Endothelial cell of umbilical vein (primary cell): ENCODE results near the gene PEX19. TPM values are rescaled to one million over a fixed set of nuclear protein-coding genes. Genes with fewer than 3 reads are reported as not detected.

ENCODE experiments used
- BruUV-seq: library from RNA; stranded (reverse); fragments of 400-500 nt; replicated peaks from 2 replicates; lab custom pipeline; 2021; lab: Mats Ljungman, UMichigan
- CTCF ChIA-PET: fragments of 300-600, 350-600 bp; sonication (Branson Sonifier 250); formaldehyde crosslinking; loops from one replicate; lab custom pipeline; 2021; ENCODE audit warnings: antibody characterized with exemption, inconsistent platforms; lab: Charles Lee
- POLR2A ChIA-PET: fragments of 300-600, 350-600 bp; sonication (Branson Sonifier 250); formaldehyde crosslinking; loops from one replicate; lab custom pipeline; 2021; ENCODE audit warnings: antibody characterized with exemption, inconsistent platforms; lab: Charles Lee
- DNase-seq: peaks from one replicate; pipeline ENCODE4 v3.0.0-alpha.2; 2011; ENCODE audit warnings: low read depth, low spot score
- FAIRE-seq: peaks from 2 replicates; lab custom pipeline; 2011; peaks lifted over from hg19 to GRCh38; lab: Jason Lieb, UNC
- H2AFZ ChIP-seq: 2 replicates; pipeline ENCODE4 v1.6.0; 2012; ENCODE audit warnings: low read depth, low read length, control low read depth, inconsistent platforms
- H3K27ac ChIP-seq: 2 replicates; pipeline ENCODE4 v1.5.1; 2011; ENCODE audit warnings: low read depth, mild to moderate bottlenecking, control low read depth, low read length, moderate library complexity; ENCODE audit not compliant: insufficient read depth
- H3K27me3 ChIP-seq, 2 experiments: 2 replicates each; pipeline versions ENCODE4 v1.6.0 to v1.6.1; 2011; ENCODE audit warnings: low read length in 2 of 2, mixed read lengths in 1 of 2; ENCODE audit not compliant: control insufficient read depth in 2 of 2, insufficient read depth in 2 of 2
- H3K36me3 ChIP-seq, 2 experiments: 2 replicates in 1 of 2; 3 replicates in 1 of 2; pipeline ENCODE4 v1.5.1; 2011; ENCODE audit warnings: low read length in 2 of 2, mild to moderate bottlenecking in 1 of 2, moderate library complexity in 1 of 2; ENCODE audit not compliant: control insufficient read depth in 2 of 2, insufficient read depth in 2 of 2; ENCODE audit errors: extremely low read depth in 1 of 2
- H3K4me1 ChIP-seq: 3 replicates; pipeline ENCODE4 v1.5.1; 2011; ENCODE audit warnings: mild to moderate bottlenecking, low read length; ENCODE audit not compliant: control insufficient read depth, insufficient read depth; ENCODE audit errors: extremely low read depth
- H3K4me2 ChIP-seq: 2 replicates; pipeline ENCODE4 v1.6.1; 2011; ENCODE audit warnings: low read length, control low read depth, mixed read lengths; ENCODE audit not compliant: insufficient read depth
- H3K4me3 ChIP-seq, 3 experiments: fragments of 200-600 bp in 1 of 3; sonication (generic), shearing (Covaris generic) in 1 of 3; replicated peaks in 1 of 3; 2 replicates each; pipeline ENCODE4 v1.5.1; 2011 to 2016; ENCODE audit warnings: control low read depth in 3 of 3, low read length in 3 of 3, mild to moderate bottlenecking in 2 of 3, inconsistent platforms in 1 of 3, low read depth in 1 of 3, moderate library complexity in 1 of 3; ENCODE audit not compliant: insufficient read depth in 1 of 3
- H3K79me2 ChIP-seq: 2 replicates; pipeline ENCODE4 v1.6.0; 2012; ENCODE audit warnings: low read length, inconsistent platforms; ENCODE audit not compliant: control insufficient read depth, insufficient read depth
- H3K9ac ChIP-seq: replicated peaks from 2 replicates; pipeline ENCODE3; 2011; ENCODE audit warnings: low read length, control low read depth; ENCODE audit not compliant: insufficient read depth; ENCODE audit errors: extremely low read depth
- H3K9me1 ChIP-seq: replicated peaks from 3 replicates; pipeline ENCODE4 v1.6.0; 2011; ENCODE audit warnings: mild to moderate bottlenecking, low read length; ENCODE audit not compliant: control insufficient read depth, insufficient read depth; ENCODE audit errors: extremely low read depth
- H3K9me3 ChIP-seq: replicated peaks from 2 replicates; pipeline ENCODE4 v1.5.1; 2012; ENCODE audit warnings: low read length, inconsistent platforms; ENCODE audit not compliant: control insufficient read depth, insufficient read depth
- H4K20me1 ChIP-seq: replicated peaks from 2 replicates; pipeline ENCODE3; 2011; ENCODE audit warnings: mild to moderate bottlenecking, low read length; ENCODE audit not compliant: control insufficient read depth, insufficient read depth; ENCODE audit errors: extremely low read depth
- EZH2 ChIP-seq: IDR thresholded peaks from 2 replicates; pipeline ENCODE4 v1.6.1; 2012; ENCODE audit warnings: borderline replicate concordance, low read depth, mild to moderate bottlenecking, moderate library complexity, low read length, inconsistent platforms; ENCODE audit not compliant: severe bottlenecking
- FOS ChIP-seq: IDR thresholded peaks from 2 replicates; pipeline ENCODE4 v1.6.1; 2011; ENCODE audit warnings: mild to moderate bottlenecking, low read length, moderate library complexity, borderline replicate concordance; ENCODE audit not compliant: insufficient read depth
- GATA2 ChIP-seq: IDR thresholded peaks from 2 replicates; pipeline ENCODE4 v1.7.0; 2011; ENCODE audit warnings: low read depth, mild to moderate bottlenecking, moderate library complexity, mixed read lengths, low read length; ENCODE audit not compliant: insufficient read length, insufficient read depth
- JUN ChIP-seq: IDR thresholded peaks from 2 replicates; pipeline ENCODE4 v1.6.1; 2011; ENCODE audit warnings: borderline replicate concordance, low read depth; ENCODE audit not compliant: insufficient read length, insufficient read depth
- MYC ChIP-seq: IDR thresholded peaks from one replicate; pipeline ENCODE4 v1.6.1; 2011; ENCODE audit warnings: mild to moderate bottlenecking, low read depth, low read length
- POLR2A ChIP-seq: IDR thresholded peaks from 2 replicates; pipeline ENCODE4 v1.6.1; 2012; ENCODE audit warnings: low read depth, mild to moderate bottlenecking, control low read depth, low read length
- POLR2AphosphoS5 ChIP-seq: IDR thresholded peaks from 2 replicates; pipeline ENCODE4 v1.6.1; 2012; ENCODE audit warnings: low read depth, mild to moderate bottlenecking, control low read depth, low read length, moderate library complexity; ENCODE audit not compliant: insufficient read depth
- dilution Hi-C: fragments of 300-500 bp; cut with MboI; formaldehyde crosslinking; loops from one replicate; pipeline ENCODE4 v1.15.0; 2019; ENCODE audit warnings: low sequenced_read_pairs; ENCODE audit not compliant: extremely low pct_ligation_motif_present
- intact Hi-C: fragments of 100-400 bp; cut with micrococcal nuclease; formaldehyde crosslinking; loops from one replicate; pipeline ENCODE4 v1.10.0; 2022
- polyA plus RNA-seq, 4 experiments: library from polyadenylated mRNA; depleted of rRNA in 3 of 4; stranded (reverse) in 3 of 4; unstranded in 1 of 4; fragments of >200 nt; gene quantifications; 2 replicates each; pipeline versions ENCODE4 v1.2.1 to v1.2.3, GENCODE V29; 2011 to 2012; ENCODE audit warnings: missing spikeins in 1 of 4
- total RNA-seq: library from RNA; stranded (reverse); gene quantifications from 2 replicates; pipeline ENCODE4 v1.2.3, GENCODE V29; 2021
- TF ChIP-seq, protein P1 (sequence below), 2 donors: IDR thresholded peaks; 1 replicate in 1 of 2; 2 replicates in 1 of 2; pipeline ENCODE4 v1.5.1; 2011; ENCODE audit warnings: low read length in 2 of 2, mild to moderate bottlenecking in 2 of 2, moderate library complexity in 2 of 2, control low read depth in 1 of 2, inconsistent platforms in 1 of 2, low read depth in 1 of 2; ENCODE audit not compliant: insufficient read depth in 1 of 2; ENCODE audit errors: extremely low read depth in 1 of 2
- TF ChIP-seq, protein P2 (sequence below): IDR thresholded peaks from 2 replicates; pipeline ENCODE4 v1.6.1; 2011; ENCODE audit not compliant: insufficient read depth, insufficient read length

Gene PEX19
- total and polyA plus RNA-seq, 2 donors (not counting 3 experiments of a cell fraction or from before 2014, with no cell fraction given): 24.4 to 38.4 TPM

DNA sequence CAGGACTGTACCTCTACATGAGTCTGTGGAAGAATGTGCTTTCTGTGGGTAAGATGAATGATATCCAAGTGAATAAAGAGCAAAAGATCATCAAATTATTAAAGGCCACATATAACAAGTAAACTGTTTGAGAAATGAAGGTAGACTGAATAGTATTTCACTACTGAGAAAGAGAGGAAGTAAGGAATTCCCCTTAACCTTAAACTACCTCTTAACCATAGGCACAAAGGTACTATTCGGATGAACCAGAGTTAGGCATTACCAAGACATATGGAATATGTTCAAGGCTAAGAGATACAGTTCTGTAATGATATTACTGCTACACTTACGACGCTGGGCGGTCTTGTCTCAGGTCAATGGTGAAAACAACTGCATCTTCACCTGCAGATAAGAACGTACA is 48.1 kb downstream of the PEX19 start:
- no peak overlapping the region for H3K4me3 ChIP-seq
- dilution Hi-C loops: no loop called here
- H3K79me2 ChIP-seq: no peaks in the 10 kb centered on the region
- no peaks in the 10 kb centered on the region for H3K9me3 ChIP-seq
- no TSS peak for BruUV-seq
- ChIA-PET POLR2A (no interaction called here), CTCF (no interaction called here)
- no peak overlapping the region for H3K4me2 ChIP-seq
- H3K9me1 ChIP-seq: no peaks in the 10 kb centered on the region
- TF ChIP-seq, protein P1, sequence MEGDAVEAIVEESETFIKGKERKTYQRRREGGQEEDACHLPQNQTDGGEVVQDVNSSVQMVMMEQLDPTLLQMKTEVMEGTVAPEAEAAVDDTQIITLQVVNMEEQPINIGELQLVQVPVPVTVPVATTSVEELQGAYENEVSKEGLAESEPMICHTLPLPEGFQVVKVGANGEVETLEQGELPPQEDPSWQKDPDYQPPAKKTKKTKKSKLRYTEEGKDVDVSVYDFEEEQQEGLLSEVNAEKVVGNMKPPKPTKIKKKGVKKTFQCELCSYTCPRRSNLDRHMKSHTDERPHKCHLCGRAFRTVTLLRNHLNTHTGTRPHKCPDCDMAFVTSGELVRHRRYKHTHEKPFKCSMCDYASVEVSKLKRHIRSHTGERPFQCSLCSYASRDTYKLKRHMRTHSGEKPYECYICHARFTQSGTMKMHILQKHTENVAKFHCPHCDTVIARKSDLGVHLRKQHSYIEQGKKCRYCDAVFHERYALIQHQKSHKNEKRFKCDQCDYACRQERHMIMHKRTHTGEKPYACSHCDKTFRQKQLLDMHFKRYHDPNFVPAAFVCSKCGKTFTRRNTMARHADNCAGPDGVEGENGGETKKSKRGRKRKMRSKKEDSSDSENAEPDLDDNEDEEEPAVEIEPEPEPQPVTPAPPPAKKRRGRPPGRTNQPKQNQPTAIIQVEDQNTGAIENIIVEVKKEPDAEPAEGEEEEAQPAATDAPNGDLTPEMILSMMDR (IDR thresholded peaks at IDR 0.05; ENCODE audit: extremely low read depth in 1 of 2, insufficient read depth in 1 of 2, low read depth in 1 of 2, low read length in 2 of 2): no peak
- TF ChIP-seq POLR2AphosphoS5 (no peak), FOS (no peak), MYC (no peak), GATA2 (no peak), JUN (no peak), EZH2 (no peak), POLR2A (no peak)
- TF ChIP-seq, protein P2, sequence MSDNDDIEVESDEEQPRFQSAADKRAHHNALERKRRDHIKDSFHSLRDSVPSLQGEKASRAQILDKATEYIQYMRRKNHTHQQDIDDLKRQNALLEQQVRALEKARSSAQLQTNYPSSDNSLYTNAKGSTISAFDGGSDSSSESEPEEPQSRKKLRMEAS: no peak
- no peak for FAIRE-seq
- H3K4me1 ChIP-seq: no peaks in the 10 kb centered on the region
- H3K36me3 ChIP-seq: peaks cover 13 to 14% of the 10 kb centered on the region in 2 experiments
- H2AFZ ChIP-seq: no peak overlapping the region
- intact Hi-C loops: no loop called here
- H3K27ac ChIP-seq: no peak overlapping the region
- H3K9ac ChIP-seq: no peak overlapping the region
- H4K20me1 ChIP-seq: no peaks in the 10 kb centered on the region
- no peak for DNase-seq
- H3K27me3 ChIP-seq: no peaks in the 10 kb centered on the region
